Measurements from ENCODE around the gene RNF141. TPM values are rescaled to one million over a fixed set of nuclear protein-coding genes. Genes with fewer than 3 reads are reported as not detected.
A peak's percentile ranks its signal among the peaks of the same experiment; 100 is the strongest.

Gene RNF141
- total RNA-seq, 1 donor from 2014 or later = 31.2 TPM

- H3K36me3 ChIP-seq (ENCODE audit: insufficient read depth, low read length) = no peaks in the 10 kb centered on the region
- no peak overlapping the region for H3K4me2 ChIP-seq (ENCODE audit: low read length)
- DNase-seq (ENCODE audit: low read depth) (no peak), FAIRE-seq (no peak)
- Mint-ChIP-seq H3K4me3 (ENCODE audit: unreplicated experiment) (no peak overlapping the region), H3K9me3 (ENCODE audit: unreplicated experiment) (no peaks in the 10 kb centered on the region), H3K27me3 (ENCODE audit: low read depth, unreplicated experiment) (peaks cover 4% of the 10 kb centered on the region), H3K27ac (ENCODE audit: unreplicated experiment) (no peak overlapping the region), H3K4me1 (ENCODE audit: low read depth, unreplicated experiment) (peaks cover 7% of the 10 kb centered on the region), H3K36me3 (ENCODE audit: low read depth, unreplicated experiment) (no peaks in the 10 kb centered on the region)
- no peak overlapping the region for H2AFZ ChIP-seq (ENCODE audit: low read depth, low read length)
- peaks cover 11% of the 10 kb centered on the region for H3K4me1 ChIP-seq (ENCODE audit: insufficient read depth, low read length)
- TF ChIP-seq EZH2 (IDR thresholded peaks at IDR 0.05; ENCODE audit: insufficient read depth, low read length) = no peak
- TF ChIP-seq, protein P1, sequence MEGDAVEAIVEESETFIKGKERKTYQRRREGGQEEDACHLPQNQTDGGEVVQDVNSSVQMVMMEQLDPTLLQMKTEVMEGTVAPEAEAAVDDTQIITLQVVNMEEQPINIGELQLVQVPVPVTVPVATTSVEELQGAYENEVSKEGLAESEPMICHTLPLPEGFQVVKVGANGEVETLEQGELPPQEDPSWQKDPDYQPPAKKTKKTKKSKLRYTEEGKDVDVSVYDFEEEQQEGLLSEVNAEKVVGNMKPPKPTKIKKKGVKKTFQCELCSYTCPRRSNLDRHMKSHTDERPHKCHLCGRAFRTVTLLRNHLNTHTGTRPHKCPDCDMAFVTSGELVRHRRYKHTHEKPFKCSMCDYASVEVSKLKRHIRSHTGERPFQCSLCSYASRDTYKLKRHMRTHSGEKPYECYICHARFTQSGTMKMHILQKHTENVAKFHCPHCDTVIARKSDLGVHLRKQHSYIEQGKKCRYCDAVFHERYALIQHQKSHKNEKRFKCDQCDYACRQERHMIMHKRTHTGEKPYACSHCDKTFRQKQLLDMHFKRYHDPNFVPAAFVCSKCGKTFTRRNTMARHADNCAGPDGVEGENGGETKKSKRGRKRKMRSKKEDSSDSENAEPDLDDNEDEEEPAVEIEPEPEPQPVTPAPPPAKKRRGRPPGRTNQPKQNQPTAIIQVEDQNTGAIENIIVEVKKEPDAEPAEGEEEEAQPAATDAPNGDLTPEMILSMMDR (IDR thresholded peaks at IDR 0.05; ENCODE audit: insufficient read depth, low read depth, low read length) = no peak
- H3K79me2 ChIP-seq (ENCODE audit: insufficient read depth, low read length) = no peaks in the 10 kb centered on the region
- no peak overlapping the region for H3K4me3 ChIP-seq (ENCODE audit: insufficient read depth, low read depth, low read length)
- H3K9me3 ChIP-seq (ENCODE audit: insufficient read depth, low read depth, low read length) = no peaks in the 10 kb centered on the region
- no peak overlapping the region for H3K9ac ChIP-seq (ENCODE audit: low read length)
- H4K20me1 ChIP-seq (ENCODE audit: insufficient read depth, low read length) = no peaks in the 10 kb centered on the region
- peaks cover 1% of the 10 kb centered on the region for H3K27me3 ChIP-seq (ENCODE audit: insufficient read depth, low read length)
- no peak overlapping the region for H3K27ac ChIP-seq (ENCODE audit: low read depth, low read length)
These were observed 10.3 kb upstream of the RNF141 start for GRCh38 chr11:10551290-10551592.

- Mint-ChIP-seq H3K36me3 (ENCODE audit: low read depth, unreplicated experiment) (no peaks in the 10 kb centered on the region), H3K27me3 (ENCODE audit: low read depth, unreplicated experiment) (peaks cover 4% of the 10 kb centered on the region), H3K4me3 (ENCODE audit: unreplicated experiment) (no peak overlapping the region), H3K9me3 (ENCODE audit: unreplicated experiment) (no peaks in the 10 kb centered on the region), H3K4me1 (ENCODE audit: low read depth, unreplicated experiment) (peaks cover 7% of the 10 kb centered on the region), H3K27ac (ENCODE audit: unreplicated experiment) (no peak overlapping the region)
- no peaks in the 10 kb centered on the region for H3K27me3 ChIP-seq (ENCODE audit: insufficient read depth, low read length)
- H3K4me3 ChIP-seq (ENCODE audit: insufficient read depth, low read depth, low read length) = no peak overlapping the region
- peak overlapping the region; percentile 31 for H3K27ac ChIP-seq (ENCODE audit: low read depth, low read length)
- FAIRE-seq = peak; percentile 97
- no peaks in the 10 kb centered on the region for H3K79me2 ChIP-seq (ENCODE audit: insufficient read depth, low read length)
- no peak overlapping the region for H3K9ac ChIP-seq (ENCODE audit: low read length)
- H3K9me3 ChIP-seq (ENCODE audit: insufficient read depth, low read depth, low read length) = no peaks in the 10 kb centered on the region
- H3K4me2 ChIP-seq (ENCODE audit: low read length) = peak overlapping the region; percentile 40
- H4K20me1 ChIP-seq (ENCODE audit: insufficient read depth, low read length) = no peaks in the 10 kb centered on the region
- no peak overlapping the region for H2AFZ ChIP-seq (ENCODE audit: low read depth, low read length)
- H3K4me1 ChIP-seq (ENCODE audit: insufficient read depth, low read length) = peaks cover 11% of the 10 kb centered on the region
- no peaks in the 10 kb centered on the region for H3K36me3 ChIP-seq (ENCODE audit: insufficient read depth, low read length)
- peak; percentile 64 for DNase-seq (ENCODE audit: low read depth)
- TF ChIP-seq, protein P1 (IDR thresholded peaks at IDR 0.05; ENCODE audit: insufficient read depth, low read depth, low read length) = no peak
- no peak for TF ChIP-seq EZH2 (IDR thresholded peaks at IDR 0.05; ENCODE audit: insufficient read depth, low read length)
These were observed 9.7 kb upstream of the RNF141 start for GRCh38 chr11:10550503-10551289.
